Measurements from ENCODE around the gene CD8A. TPM values are rescaled to one million over a fixed set of nuclear protein-coding genes. Genes with fewer than 3 reads are reported as not detected.

CD8A gene
- total RNA-seq, 1 donor from 2014 or later, result 0.14 TPM

DNA sequence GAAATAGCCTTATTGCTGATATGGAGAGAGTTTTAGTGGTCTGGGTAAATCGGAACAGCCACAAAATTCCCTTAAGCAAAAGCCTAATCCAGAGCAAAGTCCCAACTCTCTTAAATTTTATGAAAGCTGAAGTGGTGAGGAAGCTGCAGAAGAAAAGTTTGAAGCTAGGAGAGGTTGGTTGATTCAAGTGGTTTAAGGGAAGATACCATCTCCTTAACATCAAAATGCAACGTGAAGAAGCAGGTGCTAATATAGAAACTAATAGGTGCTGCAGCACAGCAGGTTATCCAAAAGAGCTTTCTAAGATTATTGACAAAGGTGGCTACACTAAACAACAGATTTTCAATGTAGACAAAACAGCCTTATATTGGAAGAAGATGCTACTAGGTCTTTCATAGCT is 28.2 kb upstream of the CD8A start:
- Histone ChIP-seq H3K27me3 (ENCODE audit: insufficient read depth, low read length) (peaks cover 8% of the 10 kb centered on the region), H3K4me3 (ENCODE audit: insufficient read depth, low read depth, low read length) (no peak overlapping the region), H3K4me1 (ENCODE audit: insufficient read depth, low read length) (no peaks in the 10 kb centered on the region), H3K27ac (ENCODE audit: low read depth, low read length) (no peak overlapping the region), H2AFZ (ENCODE audit: low read depth, low read length) (no peak overlapping the region), H3K4me2 (ENCODE audit: low read length) (no peak overlapping the region), H3K36me3 (ENCODE audit: insufficient read depth, low read length) (no peaks in the 10 kb centered on the region), H3K9ac (ENCODE audit: low read length) (no peak overlapping the region), H3K79me2 (ENCODE audit: insufficient read depth, low read length) (no peaks in the 10 kb centered on the region), H4K20me1 (ENCODE audit: insufficient read depth, low read length) (no peaks in the 10 kb centered on the region), H3K9me3 (ENCODE audit: insufficient read depth, low read depth, low read length) (no peaks in the 10 kb centered on the region)
- H3K27me3 Mint-ChIP-seq (ENCODE audit: low read depth, unreplicated experiment), result no peaks in the 10 kb centered on the region
- H3K36me3 Mint-ChIP-seq (ENCODE audit: low read depth, unreplicated experiment), result peaks cover 1% of the 10 kb centered on the region
- H3K4me3 Mint-ChIP-seq (ENCODE audit: unreplicated experiment), result no peak overlapping the region
- no peak overlapping the region for H3K27ac Mint-ChIP-seq (ENCODE audit: unreplicated experiment)
- H3K9me3 Mint-ChIP-seq (ENCODE audit: unreplicated experiment), result peaks cover 4% of the 10 kb centered on the region
- no peak for FAIRE-seq
- no peaks in the 10 kb centered on the region for H3K4me1 Mint-ChIP-seq (ENCODE audit: low read depth, unreplicated experiment)
- TF ChIP-seq, protein P1, sequence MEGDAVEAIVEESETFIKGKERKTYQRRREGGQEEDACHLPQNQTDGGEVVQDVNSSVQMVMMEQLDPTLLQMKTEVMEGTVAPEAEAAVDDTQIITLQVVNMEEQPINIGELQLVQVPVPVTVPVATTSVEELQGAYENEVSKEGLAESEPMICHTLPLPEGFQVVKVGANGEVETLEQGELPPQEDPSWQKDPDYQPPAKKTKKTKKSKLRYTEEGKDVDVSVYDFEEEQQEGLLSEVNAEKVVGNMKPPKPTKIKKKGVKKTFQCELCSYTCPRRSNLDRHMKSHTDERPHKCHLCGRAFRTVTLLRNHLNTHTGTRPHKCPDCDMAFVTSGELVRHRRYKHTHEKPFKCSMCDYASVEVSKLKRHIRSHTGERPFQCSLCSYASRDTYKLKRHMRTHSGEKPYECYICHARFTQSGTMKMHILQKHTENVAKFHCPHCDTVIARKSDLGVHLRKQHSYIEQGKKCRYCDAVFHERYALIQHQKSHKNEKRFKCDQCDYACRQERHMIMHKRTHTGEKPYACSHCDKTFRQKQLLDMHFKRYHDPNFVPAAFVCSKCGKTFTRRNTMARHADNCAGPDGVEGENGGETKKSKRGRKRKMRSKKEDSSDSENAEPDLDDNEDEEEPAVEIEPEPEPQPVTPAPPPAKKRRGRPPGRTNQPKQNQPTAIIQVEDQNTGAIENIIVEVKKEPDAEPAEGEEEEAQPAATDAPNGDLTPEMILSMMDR (IDR thresholded peaks at IDR 0.05; ENCODE audit: insufficient read depth, low read depth, low read length), result no peak
- TF ChIP-seq EZH2 (IDR thresholded peaks at IDR 0.05; ENCODE audit: insufficient read depth, low read length), result no peak
- DNase-seq (ENCODE audit: low read depth), result no peak

DNA sequence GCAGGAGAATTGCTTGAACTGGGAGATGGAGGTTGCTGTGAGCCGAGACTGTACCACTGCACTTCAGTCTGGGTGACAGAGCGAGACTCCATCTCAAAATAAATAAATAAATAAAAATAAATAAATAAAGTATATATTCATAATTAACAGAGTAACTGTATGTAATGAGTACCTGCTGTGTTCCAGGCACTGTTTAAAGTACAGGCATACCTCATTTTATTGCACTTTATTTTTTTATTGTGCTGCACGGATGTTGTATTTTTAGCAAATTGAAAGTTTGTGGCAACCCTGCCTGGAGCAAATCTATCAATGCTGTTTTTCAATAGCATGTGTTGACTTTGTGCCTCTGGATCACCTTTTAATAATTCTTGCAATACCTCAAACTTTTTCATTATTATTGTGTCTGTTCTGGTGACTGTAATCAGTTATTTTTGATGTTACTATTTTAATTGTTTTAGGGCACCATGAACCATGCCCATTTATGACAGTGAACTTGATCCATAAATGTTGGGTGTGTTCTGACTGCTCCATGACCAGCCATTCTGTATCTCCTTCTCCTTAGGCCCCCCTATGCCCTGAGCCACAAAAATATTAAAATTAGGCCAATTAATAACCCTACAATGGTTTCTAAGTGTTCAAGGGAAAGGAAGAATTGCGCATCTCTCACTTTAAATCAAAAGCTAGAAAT is 27.5 kb upstream of the CD8A start:
- no peaks in the 10 kb centered on the region for H3K27me3 Mint-ChIP-seq (ENCODE audit: low read depth, unreplicated experiment)
- TF ChIP-seq, protein P1 (IDR thresholded peaks at IDR 0.05; ENCODE audit: insufficient read depth, low read depth, low read length), result no peak
- no peak for TF ChIP-seq EZH2 (IDR thresholded peaks at IDR 0.05; ENCODE audit: insufficient read depth, low read length)
- FAIRE-seq, result no peak

DNA sequence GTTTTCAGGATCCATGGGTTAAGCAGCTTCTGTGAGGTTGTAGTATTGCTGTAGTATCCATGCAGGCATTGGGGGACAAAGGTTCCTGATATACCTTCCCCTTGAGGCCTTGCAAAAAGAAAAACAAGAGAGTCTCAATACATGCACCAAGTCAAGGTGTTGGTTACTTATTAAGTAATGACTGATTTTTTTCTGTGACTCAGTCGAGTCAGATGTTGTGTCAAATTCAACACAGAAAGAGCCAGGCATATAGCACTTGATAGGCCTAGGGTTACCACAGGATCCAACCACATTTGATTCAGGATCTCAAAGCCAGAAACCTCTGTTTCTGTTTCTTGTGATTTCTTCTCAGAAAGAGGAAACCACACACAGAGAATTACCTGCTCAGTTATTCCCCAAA is 24.9 kb upstream of the CD8A start:
- no peak overlapping the region for H3K27ac ChIP-seq (ENCODE audit: low read depth, low read length)
- no peak for DNase-seq (ENCODE audit: low read depth)
- no peaks in the 10 kb centered on the region for H3K79me2 ChIP-seq (ENCODE audit: insufficient read depth, low read length)
- no peaks in the 10 kb centered on the region for H3K27me3 Mint-ChIP-seq (ENCODE audit: low read depth, unreplicated experiment)
- no peaks in the 10 kb centered on the region for H3K4me1 ChIP-seq (ENCODE audit: insufficient read depth, low read length)
- peaks cover 20% of the 10 kb centered on the region for H3K27me3 ChIP-seq (ENCODE audit: insufficient read depth, low read length)
- H3K9me3 ChIP-seq (ENCODE audit: insufficient read depth, low read depth, low read length), result no peaks in the 10 kb centered on the region
- H3K9ac ChIP-seq (ENCODE audit: low read length), result no peak overlapping the region
- no peak overlapping the region for H3K4me3 ChIP-seq (ENCODE audit: insufficient read depth, low read depth, low read length)
- no peaks in the 10 kb centered on the region for H4K20me1 ChIP-seq (ENCODE audit: insufficient read depth, low read length)
- H3K9me3 Mint-ChIP-seq (ENCODE audit: unreplicated experiment), result no peaks in the 10 kb centered on the region
- H3K4me3 Mint-ChIP-seq (ENCODE audit: unreplicated experiment), result no peak overlapping the region
- no peak overlapping the region for H2AFZ ChIP-seq (ENCODE audit: low read depth, low read length)
- H3K4me1 Mint-ChIP-seq (ENCODE audit: low read depth, unreplicated experiment), result no peaks in the 10 kb centered on the region
- H3K36me3 ChIP-seq (ENCODE audit: insufficient read depth, low read length), result no peaks in the 10 kb centered on the region
- H3K36me3 Mint-ChIP-seq (ENCODE audit: low read depth, unreplicated experiment), result peaks cover 1% of the 10 kb centered on the region
- no peak overlapping the region for H3K27ac Mint-ChIP-seq (ENCODE audit: unreplicated experiment)
- H3K4me2 ChIP-seq (ENCODE audit: low read length), result no peak overlapping the region
- FAIRE-seq, result no peak
- no peak for TF ChIP-seq EZH2 (IDR thresholded peaks at IDR 0.05; ENCODE audit: insufficient read depth, low read length)
- TF ChIP-seq, protein P1 (IDR thresholded peaks at IDR 0.05; ENCODE audit: insufficient read depth, low read depth, low read length), result no peak

More for the DNA sequence above, 27.5 kb upstream of the CD8A start:
- Histone ChIP-seq H3K4me3 (ENCODE audit: insufficient read depth, low read depth, low read length) (no peak overlapping the region), H3K79me2 (ENCODE audit: insufficient read depth, low read length) (no peaks in the 10 kb centered on the region), H3K27me3 (ENCODE audit: insufficient read depth, low read length) (peaks cover 8% of the 10 kb centered on the region), H3K4me1 (ENCODE audit: insufficient read depth, low read length) (no peaks in the 10 kb centered on the region), H3K36me3 (ENCODE audit: insufficient read depth, low read length) (no peaks in the 10 kb centered on the region), H3K9me3 (ENCODE audit: insufficient read depth, low read depth, low read length) (no peaks in the 10 kb centered on the region), H3K4me2 (ENCODE audit: low read length) (no peak overlapping the region), H3K9ac (ENCODE audit: low read length) (no peak overlapping the region), H3K27ac (ENCODE audit: low read depth, low read length) (no peak overlapping the region), H2AFZ (ENCODE audit: low read depth, low read length) (no peak overlapping the region), H4K20me1 (ENCODE audit: insufficient read depth, low read length) (no peaks in the 10 kb centered on the region)
- no peaks in the 10 kb centered on the region for H3K4me1 Mint-ChIP-seq (ENCODE audit: low read depth, unreplicated experiment)
- H3K4me3 Mint-ChIP-seq (ENCODE audit: unreplicated experiment), result no peak overlapping the region
- no peaks in the 10 kb centered on the region for H3K9me3 Mint-ChIP-seq (ENCODE audit: unreplicated experiment)
- peaks cover 1% of the 10 kb centered on the region for H3K36me3 Mint-ChIP-seq (ENCODE audit: low read depth, unreplicated experiment)
- DNase-seq (ENCODE audit: low read depth), result no peak
- no peak overlapping the region for H3K27ac Mint-ChIP-seq (ENCODE audit: unreplicated experiment)

All from astrocyte (in vitro differentiated cells and primary cell).